HG03066 (cell line): ENCODE data around the gene PDHX.
A peak's percentile ranks its signal among the peaks of the same experiment; 100 is the strongest.

ENCODE experiments used
- ATAC-seq: cut with Tn5 transposase; IDR thresholded peaks from one replicate; pipeline ENCODE4 v1.9.1; 2021; ENCODE audit warnings: low read depth; ENCODE audit not compliant: unreplicated experiment

Gene PDHX

DNA sequence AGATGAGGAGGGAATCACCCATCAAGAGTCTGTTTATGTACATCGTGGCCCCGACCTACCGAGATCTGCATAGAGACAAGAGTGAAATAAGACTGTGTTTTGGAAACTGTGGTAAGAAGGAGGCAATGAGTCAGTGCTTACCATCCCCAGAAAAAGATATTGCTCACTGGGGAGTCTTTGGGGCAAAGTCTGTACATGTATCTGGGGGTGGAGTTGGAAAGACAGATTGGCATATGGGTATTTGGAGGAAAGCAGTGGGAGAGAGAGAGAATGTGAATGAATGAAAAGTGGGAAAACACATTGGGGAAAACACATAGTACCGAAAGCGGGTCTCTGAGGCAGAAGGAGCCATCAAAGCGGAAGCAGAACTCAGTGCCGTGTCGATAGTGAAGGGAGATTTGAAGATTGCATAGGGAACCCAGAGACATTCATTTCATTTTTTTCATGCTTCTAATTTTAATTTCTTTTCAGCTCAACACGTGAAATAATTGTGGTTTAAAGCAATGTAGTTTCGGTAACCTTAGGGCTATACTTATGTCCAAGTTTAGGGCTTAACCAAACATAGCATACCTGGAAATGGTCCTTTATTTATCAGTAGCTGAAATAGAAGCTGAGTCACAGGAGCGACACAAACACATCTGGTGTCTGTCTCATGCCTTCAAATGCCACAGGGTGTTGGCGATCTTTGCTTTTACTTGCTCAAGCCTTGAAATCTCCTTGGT is 124.0 kb downstream of the PDHX start:
- peak; percentile 69 for ATAC-seq

DNA sequence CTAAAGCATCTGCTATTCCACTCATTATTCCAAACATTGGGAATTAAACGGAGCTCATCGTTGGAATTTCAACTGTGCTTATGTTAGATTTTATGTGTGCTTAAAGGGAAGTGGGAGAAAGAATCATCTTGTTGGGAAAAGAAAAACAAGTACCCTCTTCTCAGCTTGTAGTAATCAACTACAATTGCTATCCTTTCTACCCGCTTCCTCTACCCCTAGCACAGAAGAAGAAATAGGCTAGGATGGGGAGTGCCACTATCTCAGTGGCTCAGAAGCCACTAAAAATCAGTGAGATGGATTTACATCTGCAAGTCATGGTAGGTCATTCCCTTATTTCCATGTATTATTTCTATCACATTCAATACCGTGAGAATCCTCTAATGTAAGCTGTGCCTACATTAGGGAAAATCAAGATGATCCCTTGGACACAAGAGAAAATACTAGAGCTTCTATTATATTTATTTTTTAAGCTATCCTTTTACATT is 124.7 kb downstream of the PDHX start:
- no peak for ATAC-seq

DNA sequence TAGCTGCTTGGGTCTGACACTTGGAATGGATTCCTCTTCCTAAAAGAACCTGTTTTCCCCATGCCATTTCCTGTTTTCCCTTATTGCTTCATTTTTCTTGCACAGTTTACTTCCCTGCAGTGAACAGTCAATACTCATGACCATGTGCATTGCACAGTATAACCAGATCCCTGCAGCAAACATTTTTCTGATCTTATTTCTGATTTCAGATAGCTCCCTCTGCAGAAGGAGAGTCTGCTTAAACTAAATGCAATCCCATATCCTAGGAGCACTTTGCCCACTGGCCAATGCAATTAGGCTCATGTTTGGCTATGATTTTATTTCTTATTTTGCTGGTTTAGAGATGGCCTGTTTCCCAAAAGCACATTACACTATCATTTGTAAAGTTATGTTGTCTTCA is 125.8 kb downstream of the PDHX start:
- no peak for ATAC-seq

DNA sequence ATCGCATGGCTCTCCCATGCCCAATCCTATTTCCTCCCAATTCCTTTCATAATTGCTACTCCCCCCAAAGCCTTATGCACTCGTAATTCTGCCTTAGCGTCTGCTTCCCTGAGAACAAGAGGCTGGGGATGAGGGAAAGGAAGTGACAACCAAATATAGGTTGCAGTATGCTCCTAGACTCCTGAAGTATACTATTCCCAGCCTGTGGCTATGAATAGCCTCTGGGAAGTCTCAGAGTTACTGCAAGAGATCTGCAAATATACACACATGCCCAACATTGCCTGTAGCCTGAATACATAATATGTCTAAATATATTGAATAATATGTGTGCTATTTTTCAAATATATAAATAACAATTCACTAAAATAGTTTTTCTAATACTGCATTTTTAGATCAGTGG is 126.5 kb downstream of the PDHX start:
- no peak for ATAC-seq

DNA sequence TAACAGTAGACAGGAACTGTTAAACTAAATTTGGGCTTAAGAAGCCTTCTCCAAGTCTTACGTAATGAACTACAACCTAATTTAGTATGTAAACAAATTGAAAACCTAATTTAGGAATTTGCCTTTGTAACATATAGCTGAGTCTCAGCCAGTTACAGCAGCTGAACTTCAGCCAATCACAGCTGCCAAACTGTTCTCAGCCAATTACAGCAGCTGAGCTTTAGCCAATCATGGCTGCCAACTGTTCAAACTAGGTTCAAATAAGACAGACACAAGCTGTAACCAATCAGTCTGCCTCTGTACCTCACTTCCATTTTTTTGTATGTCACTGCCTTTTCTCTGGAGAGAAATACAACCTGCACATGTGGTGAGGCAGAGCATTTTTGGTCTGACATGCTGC is 127.5 kb downstream of the PDHX start:
- no peak for ATAC-seq

DNA sequence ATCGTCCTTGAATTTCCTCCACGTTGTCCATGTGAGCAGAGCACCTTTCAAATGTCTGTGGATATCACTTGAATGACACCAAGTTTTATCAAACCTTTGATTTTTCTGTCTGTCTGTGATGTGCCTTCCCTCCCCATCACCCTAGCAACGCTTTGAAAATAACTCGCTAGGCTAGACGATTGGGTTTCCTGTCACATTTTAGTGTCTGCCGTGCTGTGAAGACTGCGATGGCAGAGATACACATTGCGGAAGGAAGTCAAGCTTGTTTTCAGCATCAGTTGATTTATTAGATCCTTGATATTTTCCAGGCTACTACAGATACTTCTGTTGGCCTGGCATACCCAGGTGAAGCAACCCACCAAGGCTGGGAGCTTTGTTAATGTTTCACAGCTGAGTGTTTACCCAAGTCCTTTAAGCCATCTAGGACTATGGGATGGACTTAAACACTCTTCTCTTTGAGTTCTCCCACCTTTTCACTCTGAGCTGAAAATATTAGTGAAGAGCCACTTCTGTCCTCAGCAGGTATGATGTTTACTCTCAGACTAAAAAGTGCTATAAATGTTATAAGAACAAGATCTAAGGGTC is 128.9 kb downstream of the PDHX start:
- ATAC-seq = no peak
